ENCODE results near the gene OR6N1.

OR6N1 gene

GRCh38 chr1:158771950-158772866 lies at the start of gene OR6N1:
OR6N1 (minus strand) TSS chr1:158772195; CDS start chr1:158766682, 5,513 bp downstream.
- in situ Hi-C loops (cut with MboI; ENCODE audit: low pct_unique_long_range_greater_than_20kb, low sequenced_read_pairs), result no loop called here
- no peak for DNase-seq

- in situ Hi-C loops (cut with MboI; ENCODE audit: low pct_unique_long_range_greater_than_20kb, low sequenced_read_pairs), result no loop called here
- no peak for DNase-seq
These were observed 49.7 kb upstream of the OR6N1 start for GRCh38 chr1:158821723-158822122.

- DNase-seq, result peak; percentile 64
- in situ Hi-C loops (cut with MboI; ENCODE audit: low pct_unique_long_range_greater_than_20kb, low sequenced_read_pairs), result no loop called here
These were observed 47.8 kb upstream of the OR6N1 start for GRCh38 chr1:158819461-158820443.

GRCh38 chr1:158818975-158819431 lies 47.0 kb upstream of the OR6N1 start:
- no peak for DNase-seq
- in situ Hi-C loops (cut with MboI; ENCODE audit: low pct_unique_long_range_greater_than_20kb, low sequenced_read_pairs), result no loop called here

- in situ Hi-C loops (cut with MboI; ENCODE audit: low pct_unique_long_range_greater_than_20kb, low sequenced_read_pairs), result no loop called here
These were observed 46.6 kb upstream of the OR6N1 start for GRCh38 chr1:158818560-158818959.

GRCh38 chr1:158814970-158815369 lies 43.0 kb upstream of the OR6N1 start:
- in situ Hi-C loops (cut with MboI; ENCODE audit: low pct_unique_long_range_greater_than_20kb, low sequenced_read_pairs), result no loop called here

More at GRCh38 chr1:158818560-158818959, 46.6 kb upstream of the OR6N1 start:
- peak; percentile 75 for DNase-seq

GRCh38 chr1:158813164-158813563 lies 41.2 kb upstream of the OR6N1 start:
- in situ Hi-C loops (cut with MboI; ENCODE audit: low pct_unique_long_range_greater_than_20kb, low sequenced_read_pairs), result no loop called here
- DNase-seq, result peak; percentile 19

More at GRCh38 chr1:158814970-158815369, 43.0 kb upstream of the OR6N1 start:
- DNase-seq, result no peak

GRCh38 chr1:158812336-158812735 lies 40.3 kb upstream of the OR6N1 start:
- DNase-seq, result no peak
- in situ Hi-C loops (cut with MboI; ENCODE audit: low pct_unique_long_range_greater_than_20kb, low sequenced_read_pairs), result no loop called here

GRCh38 chr1:158810311-158810710 lies 38.3 kb upstream of the OR6N1 start:
- in situ Hi-C loops (cut with MboI; ENCODE audit: low pct_unique_long_range_greater_than_20kb, low sequenced_read_pairs), result no loop called here
- DNase-seq, result no peak

GRCh38 chr1:158809862-158810261 lies 37.9 kb upstream of the OR6N1 start:
- in situ Hi-C loops (cut with MboI; ENCODE audit: low pct_unique_long_range_greater_than_20kb, low sequenced_read_pairs), result no loop called here
- DNase-seq, result peak; percentile 38

- DNase-seq, result no peak
- in situ Hi-C loops (cut with MboI; ENCODE audit: low pct_unique_long_range_greater_than_20kb, low sequenced_read_pairs), result no loop called here
These were observed 37.3 kb upstream of the OR6N1 start for GRCh38 chr1:158809256-158809655.

- in situ Hi-C loops (cut with MboI; ENCODE audit: low pct_unique_long_range_greater_than_20kb, low sequenced_read_pairs), result no loop called here
These were observed 35.0 kb upstream of the OR6N1 start for GRCh38 chr1:158806916-158807536.

GRCh38 chr1:158803678-158804077 lies 31.7 kb upstream of the OR6N1 start:
- in situ Hi-C loops (cut with MboI; ENCODE audit: low pct_unique_long_range_greater_than_20kb, low sequenced_read_pairs), result no loop called here
- DNase-seq, result no peak

More at GRCh38 chr1:158806916-158807536, 35.0 kb upstream of the OR6N1 start:
- no peak for DNase-seq

GRCh38 chr1:158801396-158801795 lies 29.4 kb upstream of the OR6N1 start:
- in situ Hi-C loops (cut with MboI; ENCODE audit: low pct_unique_long_range_greater_than_20kb, low sequenced_read_pairs), result no loop called here

GRCh38 chr1:158800526-158800925 lies 28.5 kb upstream of the OR6N1 start:
- in situ Hi-C loops (cut with MboI; ENCODE audit: low pct_unique_long_range_greater_than_20kb, low sequenced_read_pairs), result no loop called here
- no peak for DNase-seq

More at GRCh38 chr1:158801396-158801795, 29.4 kb upstream of the OR6N1 start:
- no peak for DNase-seq

- in situ Hi-C loops (cut with MboI; ENCODE audit: low pct_unique_long_range_greater_than_20kb, low sequenced_read_pairs), result loop anchor here (25.0 kb wide), 1 partner anchor 188 kb away; no protein-coding TSS in a partner anchor
- DNase-seq, result no peak
These were observed 27.7 kb upstream of the OR6N1 start for GRCh38 chr1:158799689-158800088.

- DNase-seq, result no peak
- in situ Hi-C loops (cut with MboI; ENCODE audit: low pct_unique_long_range_greater_than_20kb, low sequenced_read_pairs), result loop anchor here (25.0 kb wide), 1 partner anchor 189 kb away; no protein-coding TSS in a partner anchor
These were observed 26.5 kb upstream of the OR6N1 start for GRCh38 chr1:158798531-158798930.

GRCh38 chr1:158794247-158794646 lies 22.3 kb upstream of the OR6N1 start:
- in situ Hi-C loops (cut with MboI; ENCODE audit: low pct_unique_long_range_greater_than_20kb, low sequenced_read_pairs), result loop anchor here (25.0 kb wide), 1 partner anchor 193 kb away; no protein-coding TSS in a partner anchor
- no peak for DNase-seq

GRCh38 chr1:158793604-158794003 lies 21.6 kb upstream of the OR6N1 start:
- in situ Hi-C loops (cut with MboI; ENCODE audit: low pct_unique_long_range_greater_than_20kb, low sequenced_read_pairs), result loop anchor here (25.0 kb wide), 1 partner anchor 194 kb away; no protein-coding TSS in a partner anchor
- no peak for DNase-seq

All from KBM-7 (cell line).